HEK293 (cell line): Measurements from ENCODE around the gene ZNF223.

Experiments used
- CTCF ChIA-PET: fragments of 350-600 bp; formaldehyde crosslinking; extraction: SDS; loops from one replicate; lab custom pipeline; 2021; ENCODE audit warnings: antibody characterized with exemption; lab: Yijun Ruan, JAX
- POLR2A ChIA-PET: fragments of 300-600 bp; formaldehyde crosslinking; extraction: SDS; loops from one replicate; lab custom pipeline; 2020; ENCODE audit warnings: antibody characterized with exemption, inconsistent platforms; lab: Yijun Ruan, JAX
- H3K27ac ChIP-seq: fragments of 200-500 bp; sonication (Bioruptor generic); 2 replicates; pipeline ENCODE4 v1.5.1; 2014; ENCODE audit warnings: low read depth, low read length, control low read depth, inconsistent platforms; ENCODE audit errors: extremely low read depth
- H3K36me3 ChIP-seq, 2 experiments: fragments of 200-500 bp in 1 of 2; sonication (Bioruptor generic) in 1 of 2; 1 replicate in 1 of 2; 2 replicates in 1 of 2; pipeline ENCODE4 v1.5.1; 2014 to 2017; ENCODE audit warnings: inconsistent platforms in 2 of 2, low read length in 2 of 2; ENCODE audit not compliant: control insufficient read depth in 2 of 2, insufficient read depth in 1 of 2
- H3K4me1 ChIP-seq: fragments of 200-500 bp; sonication (Bioruptor generic); 2 replicates; pipeline ENCODE4 v1.5.1; 2014; ENCODE audit warnings: mild to moderate bottlenecking, low read length, inconsistent platforms; ENCODE audit not compliant: control insufficient read depth, insufficient read depth
- H3K4me3 ChIP-seq: 2 replicates; pipeline ENCODE4 v1.5.1; 2011; ENCODE audit warnings: low read depth, mild to moderate bottlenecking, control low read depth, low read length, moderate library complexity
- H3K9me3 ChIP-seq: fragments of 200-500 bp; sonication (Bioruptor generic); 2 replicates; pipeline ENCODE4 v1.5.1; 2014; ENCODE audit warnings: low read depth, low read length, inconsistent platforms; ENCODE audit not compliant: control insufficient read depth, insufficient read depth
- ELK4 ChIP-seq: IDR thresholded peaks from 2 replicates; pipeline ENCODE4 v1.6.1; 2011; ENCODE audit warnings: mild to moderate bottlenecking, low read depth, low read length, borderline replicate concordance
- HIC1 ChIP-seq: fragments of 450-650 bp; formaldehyde crosslinking; IDR thresholded peaks from 2 replicates; pipeline ENCODE4 v1.5.1; 2016; ENCODE audit warnings: missing biosample characterization, missing genetic modification characterization
- HOXD13 ChIP-seq: sonication (generic); formaldehyde crosslinking; IDR thresholded peaks from 2 replicates; pipeline ENCODE4 v1.8.0; 2022; ENCODE audit warnings: missing genetic modification reagents, borderline replicate concordance
- KLF8 ChIP-seq: fragments of 450-650 bp; formaldehyde crosslinking; IDR thresholded peaks from 2 replicates; pipeline ENCODE4 v1.5.1; 2016; ENCODE audit warnings: missing biosample characterization, missing genetic modification characterization
- SP2 ChIP-seq: fragments of 450-650 bp; formaldehyde crosslinking; IDR thresholded peaks from 2 replicates; pipeline ENCODE4 v1.5.1; 2016; ENCODE audit warnings: missing biosample characterization, missing genetic modification characterization
- TCF7L2 ChIP-seq: IDR thresholded peaks from 2 replicates; pipeline ENCODE4 v1.6.1; 2011; ENCODE audit warnings: low read depth, mild to moderate bottlenecking, inconsistent platforms, low read length, moderate library complexity, borderline replicate concordance
- WT1 ChIP-seq: fragments of 450-650 bp; formaldehyde crosslinking; IDR thresholded peaks from 2 replicates; pipeline ENCODE4 v1.5.1; 2016; ENCODE audit warnings: missing biosample characterization, missing genetic modification characterization
- YY2 ChIP-seq: fragments of 450-650 bp; formaldehyde crosslinking; IDR thresholded peaks from 2 replicates; pipeline ENCODE4 v1.5.1; 2016; ENCODE audit warnings: missing biosample characterization, missing genetic modification characterization
- ZBTB49 ChIP-seq: fragments of 450-650 bp; formaldehyde crosslinking; IDR thresholded peaks from 2 replicates; pipeline ENCODE4 v1.5.1; 2016; ENCODE audit warnings: missing biosample characterization, missing genetic modification characterization, low read depth
- ZNF132 ChIP-seq: fragments of 450-650 bp; formaldehyde crosslinking; IDR thresholded peaks from 2 replicates; pipeline ENCODE4 v1.5.1; 2017; ENCODE audit warnings: missing biosample characterization, missing genetic modification characterization, borderline replicate concordance
- ZNF157 ChIP-seq: fragments of 450-650 bp; formaldehyde crosslinking; IDR thresholded peaks from 2 replicates; pipeline ENCODE4 v1.5.1; 2016; ENCODE audit warnings: missing biosample characterization, missing genetic modification characterization
- ZNF174 ChIP-seq: fragments of 450-650 bp; formaldehyde crosslinking; IDR thresholded peaks from 2 replicates; pipeline ENCODE4 v1.5.0; 2017; ENCODE audit warnings: missing biosample characterization, mild to moderate bottlenecking, missing genetic modification characterization
- ZNF324 ChIP-seq: fragments of 450-650 bp; formaldehyde crosslinking; IDR thresholded peaks from 2 replicates; pipeline ENCODE4 v1.5.1; 2016; ENCODE audit warnings: missing biosample characterization, missing genetic modification characterization
- ZNF341 ChIP-seq: fragments of 450-650 bp; formaldehyde crosslinking; IDR thresholded peaks from 2 replicates; pipeline ENCODE4; 2016; ENCODE audit warnings: low read depth, missing biosample characterization, missing genetic modification characterization
- ZNF366 ChIP-seq: fragments of 450-650 bp; formaldehyde crosslinking; conservative IDR thresholded peaks from 2 replicates; pipeline ENCODE4 v1.5.1; 2016; ENCODE audit warnings: missing biosample characterization, missing genetic modification characterization
- ZNF518A ChIP-seq: fragments of 450-650 bp; formaldehyde crosslinking; conservative IDR thresholded peaks from 2 replicates; pipeline ENCODE4 v1.5.1; 2016; ENCODE audit warnings: low read depth, missing biosample characterization, missing genetic modification characterization
- ZNF639 ChIP-seq: fragments of 450-650 bp; formaldehyde crosslinking; IDR thresholded peaks from 2 replicates; pipeline ENCODE4 v1.5.1; 2016; ENCODE audit warnings: missing biosample characterization, missing genetic modification characterization
- ZNF670 ChIP-seq: fragments of 450-650 bp; formaldehyde crosslinking; IDR thresholded peaks from 2 replicates; pipeline ENCODE4 v1.5.1; 2016; ENCODE audit warnings: missing biosample characterization, missing genetic modification characterization, low read depth
- ZNF701 ChIP-seq: fragments of 450-650 bp; formaldehyde crosslinking; IDR thresholded peaks from 2 replicates; pipeline ENCODE4 v1.5.1; 2016; ENCODE audit warnings: missing biosample characterization, missing genetic modification characterization
- ZNF776 ChIP-seq: fragments of 450-650 bp; formaldehyde crosslinking; IDR thresholded peaks from 2 replicates; pipeline ENCODE4 v1.5.0; 2017; ENCODE audit warnings: missing biosample characterization, missing genetic modification characterization, borderline replicate concordance
- ZSCAN18 ChIP-seq: fragments of 450-650 bp; formaldehyde crosslinking; IDR thresholded peaks from 2 replicates; pipeline ENCODE4 v1.5.1; 2016; ENCODE audit warnings: missing biosample characterization, missing genetic modification characterization
- ZSCAN23 ChIP-seq: fragments of 450-650 bp; formaldehyde crosslinking; IDR thresholded peaks from 2 replicates; pipeline ENCODE4 v1.5.1; 2016; ENCODE audit warnings: missing biosample characterization, missing genetic modification characterization

Gene ZNF223

GRCh38 chr19:44050740-44051649, 841 bp upstream of the ZNF223 start:
- peak overlapping the region; percentile 61; the same call in 1 of the 2 replicates for H3K27ac ChIP-seq
- H3K9me3 ChIP-seq, result peaks cover 11% of the 10 kb centered on the region
- H3K36me3 ChIP-seq, result peaks cover 16 to 23% of the 10 kb centered on the region in 2 experiments
- peaks cover 14% of the 10 kb centered on the region for H3K4me1 ChIP-seq
- CTCF ChIA-PET, result interaction anchor here (0.6 to 1.3 kb wide), 3 partner anchors 8 to 274 kb away, joined by 3 read pairs; no protein-coding TSS in a partner anchor
- peak overlapping the region; percentile 47 for H3K4me3 ChIP-seq
- POLR2A ChIA-PET, result interaction anchor here (0.5 to 2.4 kb wide), 19 partner anchors 9 to 383 kb away, joined by 3 to 17 read pairs (median 4); partner anchors contain the start of genes ZNF221, ZNF222, ZNF224 and ZNF225
- no peak for TF ChIP-seq ZNF518A (tag by site-specific recombination)
- TF ChIP-seq ZSCAN23 (tag by site-specific recombination), result no peak
- TF ChIP-seq TCF7L2, result no peak
- TF ChIP-seq HIC1, result no peak
- TF ChIP-seq ZNF174, result 0 out of 2 replicates have a peak, but pooled peaks have one; percentile 79
- no peak for TF ChIP-seq WT1 (tag by site-specific recombination)
- no peak for TF ChIP-seq SP2
- TF ChIP-seq ZNF701 (tag by site-specific recombination), result no peak
- TF ChIP-seq KLF8 (tag by site-specific recombination), result no peak
- no peak for TF ChIP-seq ZNF366 (tag by site-specific recombination)
- TF ChIP-seq ELK4, result no peak
- 0 out of 2 replicates have a peak, but pooled peaks have one; percentile 13 for TF ChIP-seq ZSCAN18 (tag by site-specific recombination)
- TF ChIP-seq ZNF776 (tag by site-specific recombination), result no peak
- no peak for TF ChIP-seq ZNF639
- TF ChIP-seq ZNF341 (tag by site-specific recombination), result no peak
- TF ChIP-seq ZBTB49 (tag by site-specific recombination), result no peak
- 0 out of 2 replicates have a peak, but pooled peaks have one; percentile 48 for TF ChIP-seq ZNF157
- no peak for TF ChIP-seq YY2 (tag by site-specific recombination)
- TF ChIP-seq ZNF670, result 0 out of 2 replicates have a peak, but pooled peaks have one; percentile 46
- no peak for TF ChIP-seq ZNF132 (tag by site-specific recombination)
- no peak for TF ChIP-seq HOXD13 (CRISPR knock-in tag)
- no peak; the same call in 1 of the 2 replicates for TF ChIP-seq ZNF324 (tag by site-specific recombination)
